Occipital lobe (tissue), 2 donors: ENCODE data around the gene TRAPPC12. TPM values are rescaled to one million over a fixed set of nuclear protein-coding genes. Genes with fewer than 3 reads are reported as not detected.
"Not testable (repeated sequence)": the region's sequence is repeated elsewhere in the genome, so short reads cannot be mapped to it uniquely, and the experiment has no call there.

Source experiments
- DNase-seq: peaks from one replicate; lab custom pipeline; 2025; lab: John Stamatoyannopoulos, UW
- total RNA-seq: library from RNA; depleted of rRNA; stranded (reverse); fragments of >200 nt; gene quantifications from one replicate; pipeline ENCODE4 v1.2.3, GENCODE V29; 2014

Gene TRAPPC12
- total RNA-seq, 1 donor from 2014 or later: 61.8 TPM

DNA sequence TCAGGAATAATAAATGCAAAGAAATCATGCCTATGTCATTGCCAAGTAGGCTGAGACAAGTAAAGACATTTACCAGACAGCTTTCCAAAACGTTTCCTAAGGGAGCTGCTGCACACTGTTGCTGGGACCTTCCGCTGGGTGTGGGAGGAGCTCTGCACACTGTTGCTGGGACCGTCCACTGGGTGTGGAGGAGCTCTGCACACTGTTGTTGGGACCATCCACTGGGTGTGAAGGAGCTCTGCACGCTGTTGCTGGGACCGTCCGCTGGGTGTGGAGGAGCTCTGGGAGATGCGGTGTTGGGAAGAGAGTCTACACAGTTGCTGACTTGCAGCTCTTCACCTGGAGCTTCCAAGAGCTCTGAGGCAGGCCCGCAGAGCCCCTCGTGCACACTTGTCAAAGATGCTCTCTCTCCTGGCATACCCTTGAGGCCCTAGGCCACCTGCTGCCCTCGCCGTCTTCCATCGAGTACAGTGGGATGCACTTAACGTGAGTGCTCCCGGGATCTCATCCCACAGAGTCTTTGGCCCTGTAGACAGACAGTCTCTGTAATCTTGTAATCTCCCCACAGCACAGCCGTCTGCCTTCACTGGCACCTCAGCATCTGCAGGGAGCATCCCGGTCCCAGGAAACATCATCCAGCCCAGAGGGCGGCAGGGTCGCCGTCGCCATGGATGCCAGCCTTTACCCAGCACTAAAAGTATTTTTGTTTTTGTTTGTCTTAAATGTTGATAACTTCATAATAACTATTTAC is 51.4 kb downstream of the TRAPPC12 start:
- DNase-seq: no peak

DNA sequence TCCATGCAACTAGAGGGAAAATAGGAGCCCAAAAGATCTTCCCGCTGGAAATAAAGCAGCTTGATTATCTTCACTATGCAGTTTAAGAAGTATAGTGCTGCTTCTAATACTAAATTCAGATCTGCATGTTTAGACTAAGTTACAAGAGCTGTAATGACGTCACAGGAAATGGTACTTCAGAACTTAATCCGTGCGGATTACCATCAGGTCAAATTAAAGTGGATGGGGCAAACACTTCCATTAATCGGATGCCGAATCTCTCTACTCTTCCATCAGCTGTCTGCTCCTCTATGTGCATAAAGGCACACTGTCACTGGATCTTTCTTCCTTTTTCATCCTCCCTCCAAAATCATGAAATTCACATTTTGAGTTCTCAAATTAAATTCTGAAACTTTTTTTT is 52.6 kb downstream of the TRAPPC12 start:
- no peak for DNase-seq

DNA sequence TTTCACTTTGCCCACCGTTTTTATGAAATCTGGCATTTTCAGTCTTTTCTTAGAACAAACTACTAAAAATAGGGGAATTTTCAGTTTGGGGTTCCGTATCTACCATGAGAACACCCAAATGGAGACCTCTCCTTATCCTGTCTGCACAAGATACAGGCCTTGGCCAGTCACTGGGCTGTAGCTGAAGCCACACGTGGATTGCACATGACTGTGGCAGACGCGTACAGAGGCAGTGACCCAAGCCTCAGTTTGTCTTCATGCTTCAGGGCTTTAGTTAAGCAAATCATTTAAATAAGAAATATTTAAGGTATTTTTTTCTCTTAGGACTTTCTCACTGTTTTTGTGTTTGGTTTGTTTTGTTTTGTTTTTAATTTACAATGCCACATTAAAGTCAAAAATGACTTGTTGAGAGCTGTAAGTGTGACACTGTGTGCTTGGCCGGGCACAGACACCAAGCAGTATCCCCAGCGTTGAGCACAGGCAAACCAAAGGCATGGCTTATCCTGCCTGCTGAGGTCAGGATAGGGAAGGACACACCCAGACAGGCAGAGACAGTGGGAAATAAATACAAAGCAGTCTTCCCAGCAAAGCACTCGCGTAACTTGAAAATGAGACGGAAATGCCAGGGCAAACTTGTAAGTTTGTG is 53.3 kb downstream of the TRAPPC12 start:
- DNase-seq: no peak

DNA sequence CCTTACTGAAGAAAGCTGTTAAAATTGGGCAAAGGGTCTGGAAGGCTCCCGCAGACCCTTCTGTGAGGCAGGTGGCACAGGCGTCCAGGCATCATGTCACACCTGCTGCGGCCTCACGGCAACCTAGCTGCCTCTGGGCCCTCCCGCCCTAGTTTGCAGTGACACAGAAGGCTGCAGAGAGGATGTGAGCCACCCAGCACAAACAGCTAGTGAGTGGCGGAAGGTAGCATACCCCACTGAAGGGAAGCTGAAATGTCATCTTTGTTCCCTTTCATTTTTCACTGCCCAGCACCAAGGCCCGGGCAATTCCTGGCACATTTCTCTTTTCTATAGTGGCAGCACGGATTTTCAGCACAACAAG is 53.8 kb downstream of the TRAPPC12 start:
- no peak for DNase-seq

DNA sequence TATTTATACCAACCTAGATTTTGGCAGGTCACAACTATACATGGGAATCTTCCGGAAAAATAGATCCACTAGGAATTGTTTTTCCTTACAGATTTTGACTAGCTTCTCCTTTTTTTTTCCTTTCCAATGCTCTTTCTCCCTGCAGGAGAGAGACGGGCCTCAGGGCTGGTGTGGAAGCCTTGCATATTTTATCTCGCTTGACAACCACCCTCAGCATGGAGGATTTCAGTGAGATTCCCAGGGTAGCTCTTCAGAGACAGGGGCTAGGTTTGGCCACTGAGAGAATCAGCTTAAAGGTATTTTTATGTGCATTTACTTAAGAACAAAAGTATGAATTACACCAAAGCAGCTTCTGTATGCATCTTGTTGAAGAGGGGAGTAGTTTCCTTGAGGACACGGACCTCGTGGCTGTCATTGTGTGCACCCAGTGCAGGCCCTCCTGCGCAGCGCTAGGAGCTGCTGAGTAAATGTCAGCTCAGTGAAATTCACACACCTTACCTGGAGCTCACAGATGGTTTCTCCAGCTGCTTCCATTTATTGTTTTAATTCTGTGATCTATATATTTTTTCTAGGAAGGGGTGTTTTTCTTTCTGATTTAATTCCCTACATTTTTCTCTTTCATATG is 54.4 kb downstream of the TRAPPC12 start:
- no peak for DNase-seq

DNA sequence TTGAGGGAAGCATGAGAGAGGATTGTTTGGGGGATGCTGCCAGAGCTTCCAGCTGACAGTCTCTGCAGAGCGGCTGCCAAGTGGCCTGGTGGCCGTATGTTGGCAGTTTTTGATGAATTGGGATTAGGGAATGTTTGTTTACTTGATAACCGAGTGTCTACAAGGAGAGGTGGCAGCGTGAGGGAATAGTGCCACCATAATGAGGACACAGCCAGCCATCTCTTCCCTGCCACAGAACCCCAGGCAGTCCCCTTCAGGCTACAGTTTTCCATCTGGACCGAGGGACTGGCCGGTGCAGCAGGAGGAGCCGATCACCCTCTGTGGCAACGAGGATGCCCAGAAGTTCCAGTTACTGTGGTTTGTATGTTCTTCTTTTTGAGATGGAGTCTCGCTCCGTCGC is 55.2 kb downstream of the TRAPPC12 start:
- no peak for DNase-seq

DNA sequence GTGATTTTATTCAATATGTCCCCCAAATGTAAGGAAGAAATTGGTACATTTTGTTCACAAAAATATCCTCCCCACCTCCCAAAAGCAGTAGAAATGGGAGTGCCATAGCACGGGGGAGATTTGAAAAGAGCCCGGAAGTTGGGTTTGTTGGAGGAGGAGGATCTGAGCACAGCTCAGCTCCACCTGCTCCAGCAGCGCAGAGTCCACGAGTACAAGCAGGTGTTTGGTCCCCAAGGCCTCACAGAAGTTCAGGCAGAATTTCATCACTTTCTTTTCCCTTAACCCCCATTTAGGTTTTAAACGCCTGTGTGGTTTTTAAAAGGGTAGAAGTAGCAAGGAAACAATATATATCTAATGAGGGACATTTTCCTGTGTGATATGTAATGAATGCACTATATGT is 56.0 kb downstream of the TRAPPC12 start:
- no peak for DNase-seq

DNA sequence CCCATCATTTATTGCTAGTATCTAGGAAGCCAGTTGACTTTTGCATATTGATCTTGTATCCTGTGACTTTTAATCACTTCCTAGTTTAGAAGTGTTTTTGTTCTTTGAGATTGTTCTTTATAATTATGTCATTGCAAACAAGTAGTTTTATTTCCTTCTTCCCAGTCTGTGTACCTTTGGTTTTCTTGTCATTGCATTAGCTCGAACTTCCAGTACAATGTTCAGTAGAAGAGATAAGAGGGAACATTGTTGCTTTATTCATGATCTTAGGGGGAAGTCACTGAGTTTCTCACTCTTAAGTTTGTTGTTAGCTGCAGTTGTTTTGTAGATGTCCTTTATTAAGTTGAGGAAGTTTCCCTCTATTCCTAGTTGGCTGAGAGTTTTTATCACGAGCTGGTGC is 61.0 kb downstream of the TRAPPC12 start:
- no peak for DNase-seq

DNA sequence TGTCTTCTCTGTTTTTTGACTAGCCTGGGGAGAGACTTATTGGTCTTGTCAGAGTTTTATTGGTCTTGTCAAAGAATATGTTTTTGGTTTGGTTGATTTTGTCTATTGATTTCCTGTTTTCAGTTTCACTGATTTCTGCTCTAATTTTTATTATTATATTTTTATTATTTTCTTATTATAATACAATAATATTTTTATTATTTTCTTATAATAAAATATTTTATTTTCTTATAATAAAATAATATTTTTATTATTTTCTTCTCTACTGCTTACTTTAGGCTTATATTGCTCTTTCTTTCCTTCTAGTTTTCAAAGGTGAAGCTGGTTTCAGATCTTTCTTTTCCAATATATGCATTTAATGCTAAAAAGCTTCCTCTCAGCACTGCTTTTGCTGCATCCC is 62.0 kb downstream of the TRAPPC12 start:
- DNase-seq: no peak

DNA sequence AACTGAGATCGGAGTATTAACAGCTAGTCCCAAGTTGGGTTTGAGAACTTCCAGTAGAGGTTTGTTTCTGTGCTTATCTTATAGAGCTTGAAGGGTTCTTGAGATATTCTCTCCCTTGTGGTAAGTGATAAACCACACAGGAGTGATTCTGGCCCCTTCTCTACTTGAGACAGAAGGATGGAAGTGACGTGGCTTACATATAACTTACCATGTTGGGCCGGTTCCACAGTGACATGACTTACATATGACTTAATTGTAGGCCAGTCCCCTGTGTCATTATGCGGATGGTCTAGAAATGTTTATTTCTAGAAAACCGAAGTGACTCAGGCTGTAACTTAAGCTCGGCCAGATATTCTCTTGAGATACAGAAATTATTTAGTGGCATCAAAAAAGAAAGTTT is 62.7 kb downstream of the TRAPPC12 start:
- DNase-seq: no peak

DNA sequence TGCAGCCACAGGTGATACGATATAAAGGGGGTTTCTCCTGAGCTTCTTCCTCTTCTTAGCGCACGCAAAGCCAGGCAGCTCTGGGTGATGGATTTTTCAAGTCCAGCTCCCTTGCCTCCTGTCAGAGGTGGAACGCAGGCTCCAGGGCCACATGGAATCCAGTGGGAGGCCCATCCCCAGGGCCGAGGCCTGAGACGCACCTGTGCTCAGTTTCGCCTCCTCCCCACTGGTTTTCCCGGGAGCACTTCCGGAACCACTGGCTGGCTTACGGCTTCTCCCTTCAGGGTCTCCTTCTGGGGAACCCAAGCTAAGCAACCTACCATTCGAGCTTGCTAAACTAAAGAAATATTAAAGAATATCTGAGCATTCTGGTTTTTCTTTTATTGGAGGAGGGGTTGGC is 63.6 kb downstream of the TRAPPC12 start:
- DNase-seq: no peak

DNA sequence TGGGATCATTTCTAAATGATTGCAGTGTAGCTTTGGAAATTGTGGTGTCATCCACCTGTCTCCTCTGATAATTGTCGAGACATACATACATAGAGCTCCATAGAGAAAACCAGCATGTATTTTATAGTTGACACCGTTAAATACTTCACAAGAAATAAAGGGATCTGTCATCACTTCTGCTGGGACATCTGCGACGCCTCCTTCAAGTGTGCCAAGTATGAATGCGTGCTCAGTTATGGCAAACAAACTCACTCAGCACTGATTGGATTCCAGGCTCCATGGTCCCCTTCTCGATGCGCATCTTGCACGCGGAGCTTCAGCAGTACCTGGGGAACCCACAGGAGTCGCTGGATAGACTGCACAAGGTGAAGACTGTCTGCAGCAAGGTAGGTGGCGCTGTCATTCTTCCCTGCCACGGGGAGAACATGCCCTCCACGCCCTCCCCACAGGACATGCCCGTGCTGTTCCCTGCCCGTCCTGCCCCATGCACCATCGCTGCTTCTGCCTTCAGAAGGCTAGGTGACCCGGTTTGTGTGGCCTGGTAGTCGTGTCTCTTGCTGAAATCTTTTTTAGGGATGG is 64.1 kb downstream of the TRAPPC12 start:
- no peak for DNase-seq

DNA sequence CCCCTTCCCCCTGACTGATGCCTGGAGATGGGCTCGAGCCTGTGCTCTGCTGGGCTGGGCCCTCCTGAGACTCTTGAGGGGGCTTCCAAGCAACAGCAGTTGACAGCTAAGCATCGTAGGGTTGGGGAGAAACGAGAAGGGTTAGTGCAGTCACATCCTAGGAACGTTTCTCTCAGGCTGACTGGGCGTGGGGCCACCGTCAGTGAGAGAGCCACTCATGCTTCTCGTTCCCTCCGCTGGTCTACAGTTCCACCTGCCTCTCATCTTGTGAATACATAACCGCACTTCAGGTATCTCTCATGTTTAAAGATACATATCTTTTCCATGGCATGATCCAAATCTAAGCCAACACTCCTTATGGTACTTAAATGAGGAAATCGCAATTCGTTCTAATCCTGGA is 66.4 kb downstream of the TRAPPC12 start:
- DNase-seq: no peak

DNA sequence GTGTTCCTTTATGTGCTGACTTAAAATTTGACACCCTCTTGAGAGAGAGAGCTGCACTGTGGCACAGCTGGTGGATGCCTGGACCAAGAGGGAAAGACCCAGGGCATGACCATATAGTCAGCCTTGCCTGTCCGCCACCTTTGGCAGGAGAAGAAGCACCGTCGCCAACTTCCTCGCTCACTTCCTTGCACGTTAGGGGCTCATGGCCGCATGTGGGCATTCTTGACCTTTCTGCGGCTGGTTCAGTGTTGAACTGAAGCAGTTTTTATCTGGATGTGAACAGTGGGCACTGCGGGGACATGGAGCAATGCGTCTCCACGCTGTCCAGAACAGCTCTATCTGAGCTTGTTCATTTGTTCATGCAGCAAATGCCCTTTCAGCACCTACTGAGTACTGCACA is 66.9 kb downstream of the TRAPPC12 start:
- no peak for DNase-seq

DNA sequence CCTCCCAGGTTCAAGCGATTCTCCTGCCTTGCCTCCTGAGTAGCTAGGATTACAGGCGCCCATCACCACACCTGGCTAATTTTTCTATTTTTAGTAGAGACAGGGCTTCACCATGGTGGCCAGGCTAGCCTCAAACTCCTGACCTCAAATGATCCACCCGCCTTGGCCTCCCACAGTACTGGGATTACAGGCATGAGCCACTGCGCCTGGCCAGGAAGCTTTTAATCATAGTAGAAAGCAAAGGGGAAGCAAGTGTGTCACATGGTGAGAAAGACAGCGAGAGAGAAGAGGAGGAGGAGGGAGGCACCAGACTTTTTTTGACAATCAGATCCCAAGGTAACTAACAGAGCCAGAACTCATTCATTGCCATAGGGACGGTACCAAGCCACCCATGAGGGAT is 67.7 kb downstream of the TRAPPC12 start:
- DNase-seq: not testable (repeated sequence)

DNA sequence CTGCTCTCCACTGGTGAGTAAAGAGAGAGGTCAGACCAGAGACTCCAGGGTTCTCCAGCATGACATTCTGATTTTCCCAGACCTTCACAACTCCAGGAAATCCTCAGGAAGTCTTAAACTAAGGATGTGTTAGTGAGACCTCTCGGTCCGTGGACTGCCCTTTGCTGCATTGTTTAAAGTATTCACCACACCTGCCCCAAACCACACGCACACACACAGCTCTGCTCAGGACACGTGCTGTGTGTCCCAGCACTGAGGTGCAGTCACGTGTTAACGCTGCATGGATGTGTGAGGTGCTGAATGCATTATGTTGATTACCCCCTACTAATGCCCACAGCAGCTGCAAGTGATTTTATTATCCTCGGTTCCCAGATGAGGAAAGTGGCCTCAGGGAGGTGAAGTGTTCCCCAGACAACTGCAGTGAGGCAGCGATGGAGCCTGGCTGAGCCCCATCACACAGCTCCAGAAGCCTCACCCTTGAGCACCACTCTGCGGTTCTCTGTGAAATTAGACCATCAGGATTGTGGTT is 68.4 kb downstream of the TRAPPC12 start:
- DNase-seq: no peak

DNA sequence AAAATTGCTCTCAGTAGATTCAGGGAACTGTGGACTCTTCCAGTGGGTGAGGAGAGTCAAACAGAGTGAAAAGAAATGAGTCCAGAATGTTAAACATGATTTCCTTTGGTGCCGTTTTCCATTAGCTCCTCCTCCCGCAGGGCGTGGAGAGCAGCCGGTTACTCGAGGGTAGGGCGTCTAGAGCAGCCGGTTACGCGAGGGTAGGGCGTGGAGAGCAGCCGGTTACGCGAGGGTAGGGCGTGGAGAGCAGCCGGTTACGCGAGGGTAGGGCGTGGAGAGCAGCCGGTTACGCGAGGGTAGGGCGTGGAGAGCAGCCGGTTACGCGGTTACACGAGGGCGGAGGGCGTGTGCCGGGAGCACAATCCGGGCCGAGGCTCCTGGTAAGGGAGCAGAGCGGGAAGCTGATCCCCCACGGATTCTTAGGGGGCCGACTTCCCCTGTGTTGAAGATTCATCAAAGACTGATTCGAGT is 69.0 kb downstream of the TRAPPC12 start:
- not testable (repeated sequence) for DNase-seq

DNA sequence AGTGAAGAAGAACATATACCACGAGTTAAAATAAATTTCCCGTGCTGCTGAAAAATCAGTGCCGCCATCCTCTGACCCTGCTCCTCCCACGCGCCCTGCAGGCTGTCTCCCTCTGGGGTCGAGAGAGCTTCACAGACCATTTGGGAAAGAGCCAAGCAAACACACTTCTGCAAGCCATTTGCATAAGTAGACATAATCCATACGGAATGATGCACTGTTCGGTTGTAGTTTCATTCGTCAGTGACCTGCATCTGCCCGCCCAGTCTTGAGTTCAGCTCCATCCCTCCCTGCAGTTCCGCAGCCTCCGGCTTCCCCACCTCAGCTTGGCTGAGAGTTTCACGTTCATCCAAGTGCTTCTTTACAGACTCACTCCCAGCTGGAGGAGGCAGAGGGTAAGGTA is 69.6 kb downstream of the TRAPPC12 start:
- no peak for DNase-seq

DNA sequence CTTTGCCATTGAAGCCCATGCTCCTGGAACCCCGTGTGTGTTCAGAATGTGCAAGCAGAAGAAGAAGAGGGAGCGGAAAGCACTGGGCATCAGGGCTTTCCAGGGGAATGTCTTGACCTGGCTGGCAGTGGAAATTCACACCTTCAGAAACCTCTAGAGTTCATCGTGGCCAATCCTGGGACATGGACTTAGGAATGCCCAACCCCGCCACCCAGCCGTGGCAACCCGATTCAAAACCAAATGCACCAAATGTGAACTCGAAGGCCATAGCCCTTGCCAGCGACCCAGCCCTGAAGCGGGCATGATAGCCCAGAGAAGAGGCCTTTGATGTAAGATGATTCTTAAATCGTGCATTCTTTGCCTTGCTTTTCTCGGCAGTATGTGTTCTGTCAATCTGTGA is 70.4 kb downstream of the TRAPPC12 start:
- no peak for DNase-seq

DNA sequence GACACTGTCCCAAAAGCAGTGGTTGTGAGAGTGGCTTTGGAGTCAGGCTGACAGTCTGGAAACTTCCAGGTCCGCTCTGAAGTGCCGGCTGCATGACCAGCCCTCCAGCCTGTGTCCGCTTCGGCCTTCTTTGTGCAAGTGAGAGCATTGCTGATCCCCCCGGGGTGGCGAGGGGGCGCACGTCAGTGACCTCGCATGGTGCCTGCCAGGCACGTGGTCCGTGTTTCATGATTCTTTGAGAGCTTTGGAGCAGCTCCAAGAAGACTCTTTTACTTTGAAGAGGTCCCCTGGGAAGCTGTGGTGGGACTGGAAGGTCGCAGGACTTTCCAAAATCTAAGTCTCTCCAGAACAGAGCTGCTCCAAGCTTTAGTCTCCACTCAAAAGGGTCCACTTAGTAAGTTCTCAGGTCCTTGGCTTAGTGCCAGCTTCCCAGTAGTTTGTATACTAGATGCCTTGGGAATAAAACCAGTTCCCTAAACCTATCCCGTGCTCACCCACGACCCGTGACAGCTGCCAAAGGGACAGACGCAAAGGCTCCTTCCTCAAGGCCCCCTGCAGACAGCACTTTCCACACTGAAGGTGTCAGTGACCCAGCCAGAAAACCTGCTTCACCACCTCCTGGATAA is 71.0 kb downstream of the TRAPPC12 start:
- DNase-seq: no peak

DNA sequence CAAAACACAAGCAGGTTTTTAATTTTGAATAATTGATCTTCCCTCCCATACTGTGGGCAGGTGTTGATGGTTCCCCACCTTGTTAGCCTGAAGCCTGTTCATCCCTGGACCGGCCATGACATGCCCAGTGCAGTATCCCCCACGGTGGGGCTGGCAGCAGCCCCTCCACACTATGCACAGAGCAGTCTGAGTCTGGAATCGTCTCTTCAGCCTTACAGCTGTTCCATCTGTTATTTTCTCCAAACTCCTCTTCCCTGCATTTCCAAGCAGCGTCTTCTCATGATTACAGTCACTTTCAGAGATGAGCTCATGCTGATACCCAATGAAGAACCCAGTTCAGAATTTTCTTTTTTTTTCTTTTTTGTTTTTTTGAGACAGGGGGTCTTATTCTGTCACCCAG is 71.7 kb downstream of the TRAPPC12 start:
- DNase-seq: no peak
